ENCODE data around the gene ATOX1.

DNA sequence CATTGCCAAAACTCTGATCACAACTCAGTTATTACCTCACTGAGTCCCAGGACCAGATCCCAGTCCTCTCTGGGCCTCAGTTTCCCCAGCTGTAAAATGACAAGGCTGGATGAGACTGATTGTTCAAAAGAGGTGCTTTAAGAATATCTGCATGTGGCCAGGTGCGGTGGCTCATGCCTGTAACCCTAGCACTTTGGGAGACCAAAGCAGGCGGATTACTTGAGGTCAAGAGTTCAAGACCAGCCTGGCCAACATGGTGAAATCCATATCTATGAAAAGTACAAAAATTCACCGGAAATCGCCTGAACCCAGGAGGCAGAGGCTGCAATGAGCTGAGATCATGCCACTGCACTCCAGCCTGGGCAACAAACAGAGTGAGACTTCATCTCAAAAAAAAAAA, 8.3 kb downstream of the ATOX1 start:
- TF ChIP-seq EP300 (IDR thresholded peaks at IDR 0.05) (no peak), POLR2A (IDR thresholded peaks at IDR 0.05) (no peak), POLR2AphosphoS5 (IDR thresholded peaks at IDR 0.05) (no peak)
- TF ChIP-seq, protein P1, sequence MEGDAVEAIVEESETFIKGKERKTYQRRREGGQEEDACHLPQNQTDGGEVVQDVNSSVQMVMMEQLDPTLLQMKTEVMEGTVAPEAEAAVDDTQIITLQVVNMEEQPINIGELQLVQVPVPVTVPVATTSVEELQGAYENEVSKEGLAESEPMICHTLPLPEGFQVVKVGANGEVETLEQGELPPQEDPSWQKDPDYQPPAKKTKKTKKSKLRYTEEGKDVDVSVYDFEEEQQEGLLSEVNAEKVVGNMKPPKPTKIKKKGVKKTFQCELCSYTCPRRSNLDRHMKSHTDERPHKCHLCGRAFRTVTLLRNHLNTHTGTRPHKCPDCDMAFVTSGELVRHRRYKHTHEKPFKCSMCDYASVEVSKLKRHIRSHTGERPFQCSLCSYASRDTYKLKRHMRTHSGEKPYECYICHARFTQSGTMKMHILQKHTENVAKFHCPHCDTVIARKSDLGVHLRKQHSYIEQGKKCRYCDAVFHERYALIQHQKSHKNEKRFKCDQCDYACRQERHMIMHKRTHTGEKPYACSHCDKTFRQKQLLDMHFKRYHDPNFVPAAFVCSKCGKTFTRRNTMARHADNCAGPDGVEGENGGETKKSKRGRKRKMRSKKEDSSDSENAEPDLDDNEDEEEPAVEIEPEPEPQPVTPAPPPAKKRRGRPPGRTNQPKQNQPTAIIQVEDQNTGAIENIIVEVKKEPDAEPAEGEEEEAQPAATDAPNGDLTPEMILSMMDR (IDR thresholded peaks at IDR 0.05) = no peak
